HepG2 (cell line): ENCODE data around the gene AGK. TPM values are rescaled to one million over a fixed set of nuclear protein-coding genes. Genes with fewer than 3 reads are reported as not detected.

ENCODE experiments used
- GATAD1 ChIP-seq: IDR thresholded peaks from 2 replicates; pipeline ENCODE4 v1.6.1; 2016; ENCODE audit warnings: missing genetic modification reagents, missing compliant biosample characterization
- GZF1 ChIP-seq: sonication (generic); formaldehyde crosslinking; IDR thresholded peaks from 2 replicates; pipeline ENCODE4 v1.5.1; 2020; ENCODE audit warnings: mild to moderate bottlenecking, missing genetic modification reagents
- HOMEZ ChIP-seq: IDR thresholded peaks from 2 replicates; pipeline ENCODE4 v1.6.1; 2016; ENCODE audit warnings: low read depth
- PPARG ChIP-seq: conservative IDR thresholded peaks from 2 replicates; pipeline ENCODE4 v1.6.1; 2016; ENCODE audit warnings: missing biosample characterization, missing genetic modification reagents
- RCOR2 ChIP-seq: IDR thresholded peaks from 2 replicates; pipeline ENCODE4 v1.6.1; 2016; ENCODE audit warnings: missing biosample characterization, missing genetic modification reagents
- SAP130 ChIP-seq: IDR thresholded peaks from 2 replicates; pipeline ENCODE4 v1.6.1; 2016; ENCODE audit warnings: low read depth
- TIGD3 ChIP-seq: sonication (generic); formaldehyde crosslinking; IDR thresholded peaks from 2 replicates; pipeline ENCODE4 v1.5.1; 2020; ENCODE audit warnings: mild to moderate bottlenecking, missing genetic modification reagents, borderline replicate concordance
- ZNF296 ChIP-seq: sonication (generic); formaldehyde crosslinking; conservative IDR thresholded peaks from 2 replicates; pipeline ENCODE4 v1.5.0; 2020; ENCODE audit warnings: mild to moderate bottlenecking, missing genetic modification reagents
- ZNF335 ChIP-seq: sonication (generic); formaldehyde crosslinking; IDR thresholded peaks from 2 replicates; pipeline ENCODE4 v1.4.0; 2020; ENCODE audit warnings: missing genetic modification reagents
- ZNF484 ChIP-seq: sonication (generic); formaldehyde crosslinking; IDR thresholded peaks from 2 replicates; pipeline ENCODE4 v1.5.1; 2020; ENCODE audit warnings: mild to moderate bottlenecking, low read depth, missing genetic modification reagents, borderline replicate concordance
- polyA plus RNA-seq, 8 experiments: library from polyadenylated mRNA; depleted of rRNA in 3 of 8; stranded (reverse) in 7 of 8; unstranded in 1 of 8; fragments of >200 nt; fragmentation: Illumina TruSeq in 4 of 8; extraction: Trizol in 4 of 8; gene quantifications; 2 replicates each; pipeline versions ENCODE4 v1.2.1 to v1.2.3, GENCODE V29; 2011 to 2016; ENCODE audit warnings: low read depth in 4 of 8, missing spikeins in 1 of 8, mixed read lengths in 1 of 8; ENCODE audit not compliant: insufficient read depth in 1 of 8
- total RNA-seq, 5 experiments: library from RNA; depleted of rRNA; stranded (reverse); fragments of >200 nt; fragmentation: Illumina TruSeq; extraction: Trizol; gene quantifications; 2 replicates each; pipeline ENCODE4 v1.2.3, GENCODE V29; 2016; ENCODE audit warnings: low read depth in 1 of 5
- TF ChIP-seq, protein P1 (sequence below): sonication (generic); formaldehyde crosslinking; IDR thresholded peaks from 2 replicates; pipeline ENCODE4 v1.4.0; 2020; ENCODE audit warnings: missing genetic modification reagents
- TF ChIP-seq, protein P2 (sequence below): sonication (generic); formaldehyde crosslinking; IDR thresholded peaks from 2 replicates; pipeline ENCODE4 v1.4.0; 2020; ENCODE audit warnings: missing genetic modification reagents
- TF ChIP-seq, protein P3 (sequence below): IDR thresholded peaks from 2 replicates; pipeline ENCODE4 v1.6.1; 2018; ENCODE audit warnings: missing genetic modification reagents
- TF ChIP-seq, protein P4 (sequence below): sonication (generic); formaldehyde crosslinking; IDR thresholded peaks from 2 replicates; pipeline ENCODE4 v1.8.1; 2023; ENCODE audit warnings: mild to moderate bottlenecking, moderate library complexity, missing genetic modification reagents
- TF ChIP-seq, protein P5 (sequence below): sonication (generic); formaldehyde crosslinking; IDR thresholded peaks from 2 replicates; pipeline ENCODE4 v1.4.0; 2020; ENCODE audit warnings: mild to moderate bottlenecking, missing genetic modification reagents

AGK gene
- total and polyA plus RNA-seq, 2 of the 13 experiments (the other 11 are each of a cell fraction or from before 2014, with no cell fraction given), result 23.7 to 30.1 TPM

GRCh38 chr7:141695803-141696289 is 144.6 kb downstream of the AGK start (continued):
- TF ChIP-seq HOMEZ (CRISPR knock-in tag) (0 out of 2 replicates have a peak, but pooled peaks have one; percentile 12), ZNF335 (CRISPR knock-in tag) (peak; percentile 60; the same call in 1 of the 2 replicates), ZNF296 (CRISPR knock-in tag) (no peak), GZF1 (CRISPR knock-in tag) (0 out of 2 replicates have a peak, but pooled peaks have one; percentile 10), RCOR2 (peak; percentile 55; the same call in 1 of the 2 replicates), TIGD3 (CRISPR knock-in tag) (no peak), GATAD1 (peak; percentile 57), PPARG (CRISPR knock-in tag) (0 out of 2 replicates have a peak, but pooled peaks have one; percentile 25), ZNF484 (CRISPR knock-in tag) (no peak), SAP130 (CRISPR knock-in tag) (peak; percentile 63; the same call in 1 of the 2 replicates)
- TF ChIP-seq, protein P1, sequence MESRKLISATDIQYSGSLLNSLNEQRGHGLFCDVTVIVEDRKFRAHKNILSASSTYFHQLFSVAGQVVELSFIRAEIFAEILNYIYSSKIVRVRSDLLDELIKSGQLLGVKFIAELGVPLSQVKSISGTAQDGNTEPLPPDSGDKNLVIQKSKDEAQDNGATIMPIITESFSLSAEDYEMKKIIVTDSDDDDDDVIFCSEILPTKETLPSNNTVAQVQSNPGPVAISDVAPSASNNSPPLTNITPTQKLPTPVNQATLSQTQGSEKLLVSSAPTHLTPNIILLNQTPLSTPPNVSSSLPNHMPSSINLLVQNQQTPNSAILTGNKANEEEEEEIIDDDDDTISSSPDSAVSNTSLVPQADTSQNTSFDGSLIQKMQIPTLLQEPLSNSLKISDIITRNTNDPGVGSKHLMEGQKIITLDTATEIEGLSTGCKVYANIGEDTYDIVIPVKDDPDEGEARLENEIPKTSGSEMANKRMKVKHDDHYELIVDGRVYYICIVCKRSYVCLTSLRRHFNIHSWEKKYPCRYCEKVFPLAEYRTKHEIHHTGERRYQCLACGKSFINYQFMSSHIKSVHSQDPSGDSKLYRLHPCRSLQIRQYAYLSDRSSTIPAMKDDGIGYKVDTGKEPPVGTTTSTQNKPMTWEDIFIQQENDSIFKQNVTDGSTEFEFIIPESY (CRISPR knock-in tag), result 0 out of 2 replicates have a peak, but pooled peaks have one; percentile 20
- TF ChIP-seq, protein P2, sequence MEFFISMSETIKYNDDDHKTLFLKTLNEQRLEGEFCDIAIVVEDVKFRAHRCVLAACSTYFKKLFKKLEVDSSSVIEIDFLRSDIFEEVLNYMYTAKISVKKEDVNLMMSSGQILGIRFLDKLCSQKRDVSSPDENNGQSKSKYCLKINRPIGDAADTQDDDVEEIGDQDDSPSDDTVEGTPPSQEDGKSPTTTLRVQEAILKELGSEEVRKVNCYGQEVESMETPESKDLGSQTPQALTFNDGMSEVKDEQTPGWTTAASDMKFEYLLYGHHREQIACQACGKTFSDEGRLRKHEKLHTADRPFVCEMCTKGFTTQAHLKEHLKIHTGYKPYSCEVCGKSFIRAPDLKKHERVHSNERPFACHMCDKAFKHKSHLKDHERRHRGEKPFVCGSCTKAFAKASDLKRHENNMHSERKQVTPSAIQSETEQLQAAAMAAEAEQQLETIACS, result no peak
- TF ChIP-seq, protein P3, sequence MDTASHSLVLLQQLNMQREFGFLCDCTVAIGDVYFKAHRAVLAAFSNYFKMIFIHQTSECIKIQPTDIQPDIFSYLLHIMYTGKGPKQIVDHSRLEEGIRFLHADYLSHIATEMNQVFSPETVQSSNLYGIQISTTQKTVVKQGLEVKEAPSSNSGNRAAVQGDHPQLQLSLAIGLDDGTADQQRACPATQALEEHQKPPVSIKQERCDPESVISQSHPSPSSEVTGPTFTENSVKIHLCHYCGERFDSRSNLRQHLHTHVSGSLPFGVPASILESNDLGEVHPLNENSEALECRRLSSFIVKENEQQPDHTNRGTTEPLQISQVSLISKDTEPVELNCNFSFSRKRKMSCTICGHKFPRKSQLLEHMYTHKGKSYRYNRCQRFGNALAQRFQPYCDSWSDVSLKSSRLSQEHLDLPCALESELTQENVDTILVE (CRISPR knock-in tag), result 0 out of 2 replicates have a peak, but pooled peaks have one; percentile 50
- TF ChIP-seq, protein P4, sequence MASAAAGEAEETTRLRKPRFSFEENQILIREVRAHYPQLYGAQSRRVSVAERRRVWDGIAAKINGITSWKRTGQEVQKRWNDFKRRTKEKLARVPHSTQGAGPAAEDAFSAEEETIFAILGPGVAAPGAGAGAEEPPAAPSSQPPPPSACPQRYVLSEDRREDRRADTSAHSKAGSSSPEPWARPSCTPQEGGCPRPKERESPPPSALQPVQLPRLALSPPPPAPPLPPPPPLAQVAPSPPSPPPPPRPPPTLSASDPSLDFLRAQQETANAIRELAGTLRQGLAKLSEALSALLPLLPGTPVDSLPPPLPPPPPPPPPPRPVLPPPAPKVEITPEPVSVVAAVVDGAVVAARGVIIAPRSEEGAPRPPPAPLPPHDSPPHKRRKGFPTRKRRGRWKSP, result peak; percentile 44; the same call in 1 of the 2 replicates
- TF ChIP-seq, protein P5, sequence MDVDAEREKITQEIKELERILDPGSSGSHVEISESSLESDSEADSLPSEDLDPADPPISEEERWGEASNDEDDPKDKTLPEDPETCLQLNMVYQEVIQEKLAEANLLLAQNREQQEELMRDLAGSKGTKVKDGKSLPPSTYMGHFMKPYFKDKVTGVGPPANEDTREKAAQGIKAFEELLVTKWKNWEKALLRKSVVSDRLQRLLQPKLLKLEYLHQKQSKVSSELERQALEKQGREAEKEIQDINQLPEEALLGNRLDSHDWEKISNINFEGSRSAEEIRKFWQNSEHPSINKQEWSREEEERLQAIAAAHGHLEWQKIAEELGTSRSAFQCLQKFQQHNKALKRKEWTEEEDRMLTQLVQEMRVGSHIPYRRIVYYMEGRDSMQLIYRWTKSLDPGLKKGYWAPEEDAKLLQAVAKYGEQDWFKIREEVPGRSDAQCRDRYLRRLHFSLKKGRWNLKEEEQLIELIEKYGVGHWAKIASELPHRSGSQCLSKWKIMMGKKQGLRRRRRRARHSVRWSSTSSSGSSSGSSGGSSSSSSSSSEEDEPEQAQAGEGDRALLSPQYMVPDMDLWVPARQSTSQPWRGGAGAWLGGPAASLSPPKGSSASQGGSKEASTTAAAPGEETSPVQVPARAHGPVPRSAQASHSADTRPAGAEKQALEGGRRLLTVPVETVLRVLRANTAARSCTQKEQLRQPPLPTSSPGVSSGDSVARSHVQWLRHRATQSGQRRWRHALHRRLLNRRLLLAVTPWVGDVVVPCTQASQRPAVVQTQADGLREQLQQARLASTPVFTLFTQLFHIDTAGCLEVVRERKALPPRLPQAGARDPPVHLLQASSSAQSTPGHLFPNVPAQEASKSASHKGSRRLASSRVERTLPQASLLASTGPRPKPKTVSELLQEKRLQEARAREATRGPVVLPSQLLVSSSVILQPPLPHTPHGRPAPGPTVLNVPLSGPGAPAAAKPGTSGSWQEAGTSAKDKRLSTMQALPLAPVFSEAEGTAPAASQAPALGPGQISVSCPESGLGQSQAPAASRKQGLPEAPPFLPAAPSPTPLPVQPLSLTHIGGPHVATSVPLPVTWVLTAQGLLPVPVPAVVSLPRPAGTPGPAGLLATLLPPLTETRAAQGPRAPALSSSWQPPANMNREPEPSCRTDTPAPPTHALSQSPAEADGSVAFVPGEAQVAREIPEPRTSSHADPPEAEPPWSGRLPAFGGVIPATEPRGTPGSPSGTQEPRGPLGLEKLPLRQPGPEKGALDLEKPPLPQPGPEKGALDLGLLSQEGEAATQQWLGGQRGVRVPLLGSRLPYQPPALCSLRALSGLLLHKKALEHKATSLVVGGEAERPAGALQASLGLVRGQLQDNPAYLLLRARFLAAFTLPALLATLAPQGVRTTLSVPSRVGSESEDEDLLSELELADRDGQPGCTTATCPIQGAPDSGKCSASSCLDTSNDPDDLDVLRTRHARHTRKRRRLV (CRISPR knock-in tag), result no peak
